Astrocyte (in vitro differentiated cells and primary cell): Measurements from ENCODE around the gene OSTN.

ENCODE experiments used
- CTCF ChIP-seq: IDR thresholded peaks from 2 replicates; pipeline ENCODE4 v1.5.1; 2011; ENCODE audit warnings: low read depth, mild to moderate bottlenecking, inconsistent platforms, low read length, moderate library complexity; ENCODE audit not compliant: insufficient read depth
- EZH2 ChIP-seq: IDR thresholded peaks from 2 replicates; pipeline ENCODE4 v1.6.1; 2012; ENCODE audit warnings: mild to moderate bottlenecking, low read length, inconsistent platforms; ENCODE audit not compliant: insufficient read depth

- TF ChIP-seq CTCF: no peak
- TF ChIP-seq EZH2: no peak
Measured at GRCh38 chr3:191263365-191263764, 64.3 kb downstream of the OSTN start.
